Measurements from ENCODE around the gene PRR23B. TPM values are rescaled to one million over a fixed set of nuclear protein-coding genes. Genes with fewer than 3 reads are reported as not detected.
"Not testable (repeated sequence)": the region's sequence is repeated elsewhere in the genome, so short reads cannot be mapped to it uniquely, and the experiment has no call there.

PRR23B gene
- total RNA-seq = not detected

GRCh38 chr3:139020868-139021234, at the start of gene PRR23B:
TSS of gene PRR23B (minus strand) at chr3:139020926. CDS start at chr3:139020661, 265 bp downstream.
- no peak for DNase-seq

- DNase-seq = no peak
Measured at GRCh38 chr3:139062918-139063317, 42.2 kb upstream of the PRR23B start.

- DNase-seq = no peak
Measured at GRCh38 chr3:139052802-139053600, 32.3 kb upstream of the PRR23B start.

- no peak for DNase-seq
Measured at GRCh38 chr3:139044366-139045210, 23.9 kb upstream of the PRR23B start, which contains the start of gene PRR23C. TSS of gene PRR23C (minus strand) at chr3:139044892. CDS start at chr3:139044620, 272 bp downstream.

GRCh38 chr3:139043554-139044365, 23.0 kb upstream of the PRR23B start:
- DNase-seq = no peak

- no peak for DNase-seq
Measured at GRCh38 chr3:139037478-139037877, 16.8 kb upstream of the PRR23B start.

GRCh38 chr3:139032326-139033002, 11.7 kb upstream of the PRR23B start:
- no peak for DNase-seq

- DNase-seq = not testable (repeated sequence)
Measured at GRCh38 chr3:139030576-139030975, 9.8 kb upstream of the PRR23B start.

GRCh38 chr3:139024968-139025367, 4.2 kb upstream of the PRR23B start:
- DNase-seq = no peak

- DNase-seq = no peak
Measured at GRCh38 chr3:139020036-139020867, 474 bp downstream of the PRR23B start.

- DNase-seq = no peak
Measured at GRCh38 chr3:139016430-139017048, 4.2 kb downstream of the PRR23B start.

- DNase-seq = no peak
Measured at GRCh38 chr3:139006051-139006716, 14.5 kb downstream of the PRR23B start, which contains the start of gene PRR23A. TSS of gene PRR23A (minus strand) at chr3:139006268. CDS start at chr3:139006268, 0 bp downstream.

GRCh38 chr3:139005356-139005993, 15.3 kb downstream of the PRR23B start:
- no peak for DNase-seq

GRCh38 chr3:138995706-138996105, 25.0 kb downstream of the PRR23B start:
- DNase-seq = no peak

- DNase-seq = no peak
Measured at GRCh38 chr3:138987181-138987580, 33.5 kb downstream of the PRR23B start.

GRCh38 chr3:138985932-138986331, 34.8 kb downstream of the PRR23B start:
- no peak for DNase-seq

- DNase-seq = no peak
Measured at GRCh38 chr3:138984816-138985215, 35.9 kb downstream of the PRR23B start.

- no peak for DNase-seq
Measured at GRCh38 chr3:138976047-138976446, 44.7 kb downstream of the PRR23B start.

GRCh38 chr3:138975351-138975750, 45.4 kb downstream of the PRR23B start:
- DNase-seq = no peak

Measured in occipital lobe (tissue), 2 donors.